HEK293 (cell line): ENCODE data around the gene OTUD3.

Experiments used
- CTCF ChIA-PET: fragments of 350-600 bp; formaldehyde crosslinking; extraction: SDS; loops from one replicate; lab custom pipeline; 2021; ENCODE audit warnings: antibody characterized with exemption; lab: Yijun Ruan, JAX
- POLR2A ChIA-PET: fragments of 300-600 bp; formaldehyde crosslinking; extraction: SDS; loops from one replicate; lab custom pipeline; 2020; ENCODE audit warnings: antibody characterized with exemption, inconsistent platforms; lab: Yijun Ruan, JAX
- H3K27ac ChIP-seq: fragments of 200-500 bp; sonication (Bioruptor generic); 2 replicates; pipeline ENCODE4 v1.5.1; 2014; ENCODE audit warnings: low read depth, low read length, control low read depth, inconsistent platforms; ENCODE audit errors: extremely low read depth
- H3K36me3 ChIP-seq, 2 experiments: fragments of 200-500 bp in 1 of 2; sonication (Bioruptor generic) in 1 of 2; 1 replicate in 1 of 2; 2 replicates in 1 of 2; pipeline ENCODE4 v1.5.1; 2014 to 2017; ENCODE audit warnings: inconsistent platforms in 2 of 2, low read length in 2 of 2; ENCODE audit not compliant: control insufficient read depth in 2 of 2, insufficient read depth in 1 of 2
- H3K4me1 ChIP-seq: fragments of 200-500 bp; sonication (Bioruptor generic); 2 replicates; pipeline ENCODE4 v1.5.1; 2014; ENCODE audit warnings: mild to moderate bottlenecking, low read length, inconsistent platforms; ENCODE audit not compliant: control insufficient read depth, insufficient read depth
- H3K4me3 ChIP-seq: 2 replicates; pipeline ENCODE4 v1.5.1; 2011; ENCODE audit warnings: low read depth, mild to moderate bottlenecking, control low read depth, low read length, moderate library complexity
- H3K9me3 ChIP-seq: fragments of 200-500 bp; sonication (Bioruptor generic); 2 replicates; pipeline ENCODE4 v1.5.1; 2014; ENCODE audit warnings: low read depth, low read length, inconsistent platforms; ENCODE audit not compliant: control insufficient read depth, insufficient read depth
- INSM2 ChIP-seq: fragments of 450-650 bp; formaldehyde crosslinking; IDR thresholded peaks from 2 replicates; pipeline ENCODE4 v1.5.1; 2016; ENCODE audit warnings: missing biosample characterization, missing genetic modification characterization
- KLF1 ChIP-seq: fragments of 450-650 bp; formaldehyde crosslinking; IDR thresholded peaks from 2 replicates; pipeline ENCODE4 v1.5.1; 2016; ENCODE audit warnings: missing biosample characterization, missing genetic modification characterization
- MYNN ChIP-seq: fragments of 450-650 bp; formaldehyde crosslinking; IDR thresholded peaks from 2 replicates; pipeline ENCODE4 v1.5.1; 2016; ENCODE audit warnings: missing biosample characterization, missing genetic modification characterization, borderline replicate concordance
- RBAK ChIP-seq: fragments of 450-650 bp; formaldehyde crosslinking; IDR thresholded peaks from 2 replicates; pipeline ENCODE4 v1.5.1; 2016; ENCODE audit warnings: missing biosample characterization, missing genetic modification characterization
- SCRT2 ChIP-seq: fragments of 450-650 bp; formaldehyde crosslinking; IDR thresholded peaks from 2 replicates; pipeline ENCODE4 v1.5.1; 2016; ENCODE audit warnings: missing biosample characterization, missing genetic modification characterization
- SETDB1 ChIP-seq: IDR thresholded peaks from one replicate; pipeline ENCODE4 v1.6.1; 2017; ENCODE audit warnings: mild to moderate bottlenecking, low read length, moderate library complexity, mixed read lengths; ENCODE audit not compliant: insufficient read length
- SP3 ChIP-seq: fragments of 450-650 bp; formaldehyde crosslinking; IDR thresholded peaks from 2 replicates; pipeline ENCODE4 v1.5.1; 2016; ENCODE audit warnings: missing biosample characterization, missing genetic modification characterization
- ZNF132 ChIP-seq: fragments of 450-650 bp; formaldehyde crosslinking; IDR thresholded peaks from 2 replicates; pipeline ENCODE4 v1.5.1; 2017; ENCODE audit warnings: missing biosample characterization, missing genetic modification characterization, borderline replicate concordance
- ZNF138 ChIP-seq: fragments of 450-650 bp; formaldehyde crosslinking; IDR thresholded peaks from 2 replicates; pipeline ENCODE4 v1.5.1; 2016; ENCODE audit warnings: missing biosample characterization, missing genetic modification characterization, borderline replicate concordance
- ZNF266 ChIP-seq: fragments of 450-650 bp; formaldehyde crosslinking; IDR thresholded peaks from 2 replicates; pipeline ENCODE4 v1.5.1; 2016; ENCODE audit warnings: missing biosample characterization, missing genetic modification characterization, low read depth
- ZNF449 ChIP-seq: fragments of 450-650 bp; formaldehyde crosslinking; IDR thresholded peaks from 2 replicates; pipeline ENCODE4 v1.5.1; 2017; ENCODE audit warnings: missing biosample characterization, mild to moderate bottlenecking, missing genetic modification characterization, moderate library complexity
- ZNF501 ChIP-seq: fragments of 450-650 bp; formaldehyde crosslinking; IDR thresholded peaks from 2 replicates; pipeline ENCODE4 v1.5.1; 2016; ENCODE audit warnings: missing biosample characterization, missing genetic modification characterization
- ZNF529 ChIP-seq: fragments of 450-650 bp; formaldehyde crosslinking; IDR thresholded peaks from 2 replicates; pipeline ENCODE4 v1.5.1; 2017; ENCODE audit warnings: missing genetic modification characterization, missing biosample characterization; ENCODE audit not compliant: insufficient replicate concordance
- ZNF548 ChIP-seq: fragments of 450-650 bp; formaldehyde crosslinking; IDR thresholded peaks from 2 replicates; pipeline ENCODE4 v1.5.1; 2016; ENCODE audit warnings: missing biosample characterization, missing genetic modification characterization
- ZNF561 ChIP-seq: fragments of 450-650 bp; IDR thresholded peaks from 2 replicates; pipeline ENCODE4 v1.5.1; 2018; ENCODE audit warnings: missing biosample characterization, missing genetic modification characterization, borderline replicate concordance
- ZNF610 ChIP-seq: fragments of 450-650 bp; formaldehyde crosslinking; IDR thresholded peaks from 2 replicates; pipeline ENCODE4 v1.5.1; 2016; ENCODE audit warnings: missing biosample characterization, missing genetic modification characterization, borderline replicate concordance
- ZNF629 ChIP-seq: fragments of 450-650 bp; formaldehyde crosslinking; IDR thresholded peaks from 2 replicates; pipeline ENCODE4 v1.5.1; 2017; ENCODE audit warnings: missing biosample characterization, missing genetic modification characterization
- ZNF677 ChIP-seq: fragments of 450-650 bp; IDR thresholded peaks from 2 replicates; pipeline ENCODE4 v1.5.0; 2018; ENCODE audit warnings: missing biosample characterization, mild to moderate bottlenecking, missing genetic modification characterization, moderate library complexity
- ZNF747 ChIP-seq: fragments of 450-650 bp; formaldehyde crosslinking; IDR thresholded peaks from 2 replicates; pipeline ENCODE4 v1.5.1; 2016; ENCODE audit warnings: missing biosample characterization, missing genetic modification characterization
- ZNF768 ChIP-seq: fragments of 450-650 bp; formaldehyde crosslinking; IDR thresholded peaks from 2 replicates; pipeline ENCODE4 v1.5.1; 2018; ENCODE audit warnings: missing biosample characterization, mild to moderate bottlenecking, missing genetic modification characterization
- ZNF785 ChIP-seq: fragments of 450-650 bp; formaldehyde crosslinking; IDR thresholded peaks from 2 replicates; pipeline ENCODE4 v1.5.1; 2016; ENCODE audit warnings: missing biosample characterization, missing genetic modification characterization
- ZNF791 ChIP-seq: fragments of 450-650 bp; formaldehyde crosslinking; IDR thresholded peaks from 2 replicates; pipeline ENCODE4 v1.5.1; 2016; ENCODE audit warnings: missing biosample characterization, missing genetic modification characterization
- ZNF792 ChIP-seq: fragments of 450-650 bp; formaldehyde crosslinking; IDR thresholded peaks from 2 replicates; pipeline ENCODE4 v1.5.1; 2016; ENCODE audit warnings: missing biosample characterization, missing genetic modification characterization
- TF ChIP-seq, protein P1 (sequence below): fragments of 450-650 bp; formaldehyde crosslinking; IDR thresholded peaks from 2 replicates; pipeline ENCODE4 v1.5.1; 2017; ENCODE audit warnings: missing biosample characterization, missing genetic modification characterization

Gene OTUD3

GRCh38 chr1:19835578-19835977 is 46.6 kb upstream of the OTUD3 start:
- Histone ChIP-seq H3K36me3 (no peaks in the 10 kb centered on the region), H3K9me3 (no peaks in the 10 kb centered on the region), H3K4me1 (no peaks in the 10 kb centered on the region), H3K4me3 (no peak overlapping the region), H3K27ac (no peak overlapping the region)
- TF ChIP-seq INSM2 (tag by site-specific recombination) (no peak), ZNF629 (tag by site-specific recombination) (no peak), ZNF548 (tag by site-specific recombination) (no peak), ZNF768 (tag by site-specific recombination) (no peak), ZNF138 (tag by site-specific recombination) (no peak), ZNF561 (tag by site-specific recombination) (no peak), ZNF501 (tag by site-specific recombination) (no peak), ZNF785 (tag by site-specific recombination) (no peak), ZNF610 (tag by site-specific recombination) (no peak), ZNF529 (tag by site-specific recombination) (no peak), RBAK (tag by site-specific recombination) (no peak), ZNF132 (tag by site-specific recombination) (no peak), SP3 (no peak), ZNF449 (no peak), ZNF792 (tag by site-specific recombination) (no peak)
- TF ChIP-seq, protein P1, sequence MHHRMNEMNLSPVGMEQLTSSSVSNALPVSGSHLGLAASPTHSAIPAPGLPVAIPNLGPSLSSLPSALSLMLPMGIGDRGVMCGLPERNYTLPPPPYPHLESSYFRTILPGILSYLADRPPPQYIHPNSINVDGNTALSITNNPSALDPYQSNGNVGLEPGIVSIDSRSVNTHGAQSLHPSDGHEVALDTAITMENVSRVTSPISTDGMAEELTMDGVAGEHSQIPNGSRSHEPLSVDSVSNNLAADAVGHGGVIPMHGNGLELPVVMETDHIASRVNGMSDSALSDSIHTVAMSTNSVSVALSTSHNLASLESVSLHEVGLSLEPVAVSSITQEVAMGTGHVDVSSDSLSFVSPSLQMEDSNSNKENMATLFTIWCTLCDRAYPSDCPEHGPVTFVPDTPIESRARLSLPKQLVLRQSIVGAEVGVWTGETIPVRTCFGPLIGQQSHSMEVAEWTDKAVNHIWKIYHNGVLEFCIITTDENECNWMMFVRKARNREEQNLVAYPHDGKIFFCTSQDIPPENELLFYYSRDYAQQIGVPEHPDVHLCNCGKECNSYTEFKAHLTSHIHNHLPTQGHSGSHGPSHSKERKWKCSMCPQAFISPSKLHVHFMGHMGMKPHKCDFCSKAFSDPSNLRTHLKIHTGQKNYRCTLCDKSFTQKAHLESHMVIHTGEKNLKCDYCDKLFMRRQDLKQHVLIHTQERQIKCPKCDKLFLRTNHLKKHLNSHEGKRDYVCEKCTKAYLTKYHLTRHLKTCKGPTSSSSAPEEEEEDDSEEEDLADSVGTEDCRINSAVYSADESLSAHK (tag by site-specific recombination), result no peak
- POLR2A ChIA-PET, result no interaction called here
- CTCF ChIA-PET, result no interaction called here

DNA sequence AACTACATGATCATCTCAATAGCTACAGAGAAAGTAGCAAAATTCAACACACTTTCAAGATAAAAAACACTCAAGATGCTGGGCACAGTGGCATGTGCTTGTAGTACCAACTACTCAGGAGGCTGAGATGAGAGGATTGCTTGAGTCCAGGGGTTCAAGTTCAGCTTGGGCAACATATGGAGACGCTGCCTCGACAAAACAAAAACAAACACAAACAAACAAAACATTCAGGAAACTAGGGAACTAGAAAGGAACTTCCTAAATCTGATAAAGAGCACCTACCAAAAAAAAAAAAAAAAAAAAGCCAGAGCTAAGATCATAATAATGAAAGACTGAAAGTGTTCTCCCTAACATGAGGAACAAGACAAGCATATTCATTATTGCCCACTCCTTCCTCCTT is 44.3 kb upstream of the OTUD3 start:
- ChIA-PET POLR2A (interaction anchor here (0.6 kb wide), 2 partner anchors 255 to 350 kb away, joined by 3 read pairs; no protein-coding TSS in a partner anchor), CTCF (interaction anchor here (0.7 to 1.3 kb wide), 2 partner anchors 11 to 15 kb away, joined by 3 to 4 read pairs; no protein-coding TSS in a partner anchor)
- Histone ChIP-seq H3K36me3 (no peaks in the 10 kb centered on the region), H3K4me3 (no peak overlapping the region), H3K4me1 (no peaks in the 10 kb centered on the region), H3K27ac (no peak overlapping the region), H3K9me3 (no peaks in the 10 kb centered on the region)
- TF ChIP-seq KLF1 (tag by site-specific recombination), result no peak
- no peak for TF ChIP-seq ZNF791 (tag by site-specific recombination)
- TF ChIP-seq ZNF677 (tag by site-specific recombination), result no peak
- no peak for TF ChIP-seq SETDB1
- no peak for TF ChIP-seq SCRT2 (tag by site-specific recombination)
- TF ChIP-seq MYNN (tag by site-specific recombination), result no peak
- no peak for TF ChIP-seq ZNF266 (tag by site-specific recombination)
- no peak for TF ChIP-seq ZNF747 (tag by site-specific recombination)
